Trophoblast cell (in vitro differentiated cells and primary cell): ENCODE measurements around the gene NAXE.

Experiments used
- DNase-seq, 2 donors: peaks; one replicate each; pipeline ENCODE4 v3.0.0-alpha.2; 2016
- H2AFZ ChIP-seq: 2 replicates; pipeline ENCODE4 v1.6.1; 2013; ENCODE audit warnings: low read length, moderate library complexity, mild to moderate bottlenecking; ENCODE audit not compliant: insufficient read depth, poor library complexity
- H2AK5ac ChIP-seq: 2 replicates; pipeline ENCODE4 v1.6.1; 2013; ENCODE audit warnings: mild to moderate bottlenecking, low read length
- H2BK120ac ChIP-seq: 2 replicates; pipeline ENCODE4 v1.6.1; 2013; ENCODE audit warnings: low read length, mild to moderate bottlenecking, moderate library complexity; ENCODE audit not compliant: insufficient read depth, poor library complexity
- H2BK12ac ChIP-seq: 2 replicates; pipeline ENCODE4 v1.6.1; 2013; ENCODE audit warnings: mild to moderate bottlenecking, low read length, moderate library complexity
- H2BK5ac ChIP-seq: 2 replicates; pipeline ENCODE4 v1.6.1; 2013; ENCODE audit warnings: low read length, low read depth, moderate library complexity, mild to moderate bottlenecking; ENCODE audit not compliant: poor library complexity
- H3K14ac ChIP-seq: 2 replicates; pipeline ENCODE4 v1.6.1; 2013; ENCODE audit warnings: mild to moderate bottlenecking, low read length
- H3K18ac ChIP-seq: 2 replicates; pipeline ENCODE4 v1.6.1; 2013; ENCODE audit warnings: mild to moderate bottlenecking, low read length
- H3K23ac ChIP-seq: 2 replicates; pipeline ENCODE4 v1.6.1; 2013; ENCODE audit warnings: low read length
- H3K27ac ChIP-seq: 2 replicates; pipeline ENCODE4 v1.5.1; 2013; ENCODE audit warnings: low read depth, mild to moderate bottlenecking, inconsistent platforms, low read length, moderate library complexity
- H3K27me3 ChIP-seq: 2 replicates; pipeline ENCODE4 v1.6.1; 2013; ENCODE audit warnings: inconsistent platforms, mild to moderate bottlenecking, low read length, moderate library complexity; ENCODE audit not compliant: insufficient read depth
- H3K36me3 ChIP-seq, 2 experiments: 1 replicate in 1 of 2; 2 replicates in 1 of 2; pipeline ENCODE4 v1.6.1; 2013; ENCODE audit warnings: low read length in 2 of 2, mild to moderate bottlenecking in 2 of 2, moderate library complexity in 1 of 2; ENCODE audit not compliant: insufficient read depth in 2 of 2, control insufficient read depth in 1 of 2
- H3K4ac ChIP-seq: 2 replicates; pipeline ENCODE4 v1.6.1; 2013; ENCODE audit warnings: low read depth, mild to moderate bottlenecking, low read length, moderate library complexity
- H3K4me1 ChIP-seq, 2 experiments: 1 replicate in 1 of 2; 2 replicates in 1 of 2; pipeline ENCODE4 v1.6.1; 2013; ENCODE audit warnings: low read length in 2 of 2, mild to moderate bottlenecking in 2 of 2, moderate library complexity in 1 of 2; ENCODE audit not compliant: insufficient read depth in 2 of 2, control insufficient read depth in 1 of 2
- H3K4me2 ChIP-seq: 2 replicates; pipeline ENCODE4 v1.6.1; 2013; ENCODE audit warnings: inconsistent platforms, mild to moderate bottlenecking, low read length, moderate library complexity
- H3K4me3 ChIP-seq: 2 replicates; pipeline ENCODE4 v1.5.1; 2013; ENCODE audit warnings: mild to moderate bottlenecking, low read depth, low read length, inconsistent platforms
- H3K79me1 ChIP-seq: one replicate; pipeline ENCODE4 v1.6.1; 2013; ENCODE audit warnings: low read length
- H3K79me2 ChIP-seq: 2 replicates; pipeline ENCODE4 v1.6.1; 2013; ENCODE audit warnings: low read length, mild to moderate bottlenecking; ENCODE audit not compliant: control insufficient read depth, insufficient read depth, poor library complexity
- H3K9ac ChIP-seq: 2 replicates; pipeline ENCODE4 v1.6.1; 2013; ENCODE audit warnings: mild to moderate bottlenecking, low read length
- H3K9me3 ChIP-seq: 2 replicates; pipeline ENCODE4 v1.6.1; 2013; ENCODE audit warnings: low read depth, mild to moderate bottlenecking, control low read depth, inconsistent platforms, low read length; ENCODE audit not compliant: insufficient read depth
- H4K12ac ChIP-seq: 2 replicates; pipeline ENCODE4 v1.6.1; 2013; ENCODE audit warnings: low read depth, mild to moderate bottlenecking, low read length, moderate library complexity
- H4K8ac ChIP-seq: 2 replicates; pipeline ENCODE4 v1.6.1; 2013; ENCODE audit warnings: low read depth, mild to moderate bottlenecking, low read length, moderate library complexity
- H4K91ac ChIP-seq: one replicate; pipeline ENCODE4 v1.6.1; 2013; ENCODE audit warnings: low read depth, mild to moderate bottlenecking, low read length, moderate library complexity
- WGBS: extraction: QIAGEN DNeasy Blood & Tissue Kit; methylation state at CpG from one replicate; pipeline ENCODE4 v1.1.7; 2013; ENCODE audit warnings: missing lambda C conversion rate; ENCODE audit not compliant: insufficient read length, insufficient coverage; ENCODE audit errors: extremely low coverage; 5-methylcytosine and 5-hydroxymethylcytosine counted together

Gene NAXE

DNA sequence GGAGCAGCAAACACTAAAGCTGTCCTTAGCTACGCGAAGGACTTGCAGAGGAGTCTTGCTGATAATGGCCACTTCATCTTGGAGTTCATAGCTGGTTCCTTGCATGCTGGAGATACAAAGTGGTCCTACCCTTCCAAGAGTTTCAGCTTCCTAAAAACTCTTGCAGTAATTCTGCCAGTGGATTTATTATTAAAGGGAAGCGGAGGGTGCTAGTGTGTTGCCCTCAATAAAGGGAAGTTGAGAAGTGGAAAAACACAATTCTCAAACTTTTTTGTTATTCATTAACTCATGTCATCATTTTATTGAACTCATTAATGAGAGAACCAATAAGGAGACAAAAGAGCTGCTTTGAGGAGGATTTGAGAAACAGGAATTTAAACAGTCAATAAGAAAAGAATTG is 21.1 kb downstream of the NAXE start:
- Histone ChIP-seq H3K4me1 (no peaks in the 10 kb centered on the region), H3K79me2 (no peaks in the 10 kb centered on the region), H2AFZ (no peak overlapping the region), H3K27me3 (no peaks in the 10 kb centered on the region), H4K12ac (no peak overlapping the region), H3K9me3 (peaks cover 2% of the 10 kb centered on the region), H3K4ac (no peak overlapping the region), H2BK5ac (no peak overlapping the region), H3K23ac (no peak overlapping the region), H3K9ac (no peak overlapping the region), H2BK12ac (no peak overlapping the region), H3K79me1 (no peaks in the 10 kb centered on the region), H3K27ac (no peak overlapping the region), H4K8ac (no peak overlapping the region), H3K4me3 (no peak overlapping the region), H4K91ac (no peak overlapping the region), H3K36me3 (no peaks in the 10 kb centered on the region), H3K14ac (no peak overlapping the region), H2BK120ac (no peak overlapping the region), H2AK5ac (no peak overlapping the region), H3K18ac (no peak overlapping the region), H3K4me2 (no peak overlapping the region)
- no peak for DNase-seq
- WGBS: no CpG with 5 or more reads among the region's 3 CpGs

DNA sequence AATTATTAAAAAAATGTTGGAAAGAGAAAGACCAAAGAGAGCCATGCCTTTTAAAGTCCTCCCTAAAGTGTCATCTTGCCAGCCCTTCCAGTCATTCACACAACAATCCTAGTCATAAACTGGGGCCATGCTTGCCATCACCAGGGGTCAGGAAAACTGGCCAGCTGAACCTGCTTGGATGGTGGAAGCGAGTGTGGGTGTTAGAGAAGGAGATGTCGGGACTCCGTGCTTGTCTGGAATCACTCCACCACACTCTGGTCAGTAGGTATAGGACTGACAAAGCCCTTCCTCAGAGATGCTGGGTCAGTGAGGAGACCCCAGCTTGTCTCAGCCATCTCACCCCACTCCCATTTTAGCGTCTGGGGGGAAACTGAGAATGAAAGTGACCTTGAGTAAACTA is 24.4 kb downstream of the NAXE start:
- H3K9me3 ChIP-seq: no peaks in the 10 kb centered on the region
- no peak overlapping the region for H3K14ac ChIP-seq
- no peaks in the 10 kb centered on the region for H3K4me1 ChIP-seq
- WGBS: no CpG with 5 or more reads among the region's 4 CpGs
- H3K36me3 ChIP-seq: no peaks in the 10 kb centered on the region
- no peak overlapping the region for H2AK5ac ChIP-seq
- no peak overlapping the region for H4K8ac ChIP-seq
- H3K4me3 ChIP-seq: no peak overlapping the region
- H3K9ac ChIP-seq: no peak overlapping the region
- H2BK12ac ChIP-seq: no peak overlapping the region
- H4K91ac ChIP-seq: no peak overlapping the region
- H4K12ac ChIP-seq: no peak overlapping the region
- no peak overlapping the region for H3K4ac ChIP-seq
- H3K79me1 ChIP-seq: no peaks in the 10 kb centered on the region
- no peak for DNase-seq
- no peaks in the 10 kb centered on the region for H3K27me3 ChIP-seq
- no peak overlapping the region for H2BK120ac ChIP-seq
- H2BK5ac ChIP-seq: no peak overlapping the region
- H3K4me2 ChIP-seq: no peak overlapping the region
- no peaks in the 10 kb centered on the region for H3K79me2 ChIP-seq
- no peak overlapping the region for H3K18ac ChIP-seq
- H2AFZ ChIP-seq: no peak overlapping the region
- no peak overlapping the region for H3K23ac ChIP-seq
- no peak overlapping the region for H3K27ac ChIP-seq

DNA sequence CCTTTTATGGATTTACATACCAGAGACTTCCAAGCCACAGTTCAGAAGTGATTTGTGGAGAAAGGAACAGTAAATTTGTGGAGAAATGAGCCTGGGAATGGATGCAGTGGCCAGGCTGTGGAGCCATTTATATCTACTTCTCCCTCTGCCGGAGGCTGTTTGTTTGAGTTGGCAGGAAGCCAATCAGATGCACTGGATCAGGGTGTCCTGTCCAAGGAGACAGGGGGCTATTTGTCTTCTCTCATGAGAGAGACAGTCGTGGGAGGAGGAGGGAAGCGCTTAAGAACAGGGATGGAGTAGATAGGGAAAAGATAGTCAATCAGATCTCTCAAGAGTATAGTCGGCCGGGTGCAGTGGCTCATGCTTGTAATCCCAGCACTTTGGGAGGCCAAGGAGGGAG is 24.9 kb downstream of the NAXE start:
- Histone ChIP-seq H4K91ac (no peak overlapping the region), H2BK12ac (no peak overlapping the region)
- no CpG with 5 or more reads among the region's 5 CpGs for WGBS

DNA sequence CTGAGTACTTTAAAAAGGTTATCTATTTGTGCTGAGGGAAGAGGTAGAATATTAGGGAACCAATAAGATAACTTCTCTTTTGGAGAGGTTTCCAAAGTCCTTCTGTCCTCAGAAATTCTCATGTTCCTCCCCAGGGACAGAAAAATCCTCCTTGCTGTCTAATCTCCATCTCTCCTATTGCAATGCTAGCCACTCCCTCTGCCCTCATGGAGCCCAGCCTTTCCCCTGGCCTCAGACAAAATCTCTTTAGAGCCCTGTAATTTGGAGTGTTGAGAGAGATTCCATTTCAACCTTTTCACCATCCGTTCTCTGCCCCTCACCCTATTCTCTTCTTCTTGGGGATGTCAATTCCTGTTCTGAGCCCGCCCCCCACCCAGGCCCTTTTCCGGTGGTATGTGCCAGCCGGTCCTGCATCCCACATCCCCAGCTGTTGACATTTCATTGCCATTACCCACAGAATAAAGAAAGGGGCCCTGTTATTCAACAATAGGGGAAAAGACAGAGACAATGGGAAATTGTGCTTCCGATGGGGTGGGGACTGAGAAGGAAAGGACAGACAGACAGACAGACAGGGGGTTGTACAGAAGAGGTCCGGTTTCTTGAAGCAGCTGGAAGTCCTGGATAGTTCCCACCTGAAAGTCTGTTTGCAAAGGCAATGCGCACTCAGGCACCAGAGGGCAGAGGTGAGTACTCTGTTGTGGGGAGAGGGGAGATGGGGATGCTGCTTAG is 27.4 kb downstream of the NAXE start, which contains the start of gene HAPLN2:
HAPLN2 (plus strand) TSS at position 563 of the 729 bp plus-strand sequence. CDS start 4,076 bp downstream, outside the sequence.
- no CpG with 5 or more reads among the region's 7 CpGs for WGBS
- Histone ChIP-seq H2AFZ (no peak within 1 kb of the TSS), H3K4me2 (no peak within 1 kb of the TSS), H2BK120ac (no peak within 1 kb of the TSS), H3K4ac (no peak within 1 kb of the TSS), H4K8ac (no peak within 1 kb of the TSS), H3K79me1 (no peaks in the 10 kb centered on the region), H3K9me3 (peaks cover 2% of the 10 kb centered on the region), H4K91ac (no peak within 1 kb of the TSS), H2BK12ac (no peak within 1 kb of the TSS), H3K27ac (no peak within 1 kb of the TSS), H3K18ac (no peak within 1 kb of the TSS), H3K36me3 (no peaks in the 10 kb centered on the region), H3K4me1 (no peaks in the 10 kb centered on the region), H2BK5ac (no peak within 1 kb of the TSS), H3K4me3 (no peak within 1 kb of the TSS), H3K79me2 (no peaks in the 10 kb centered on the region), H3K27me3 (peaks cover 13% of the 10 kb centered on the region), H3K14ac (no peak within 1 kb of the TSS), H3K9ac (no peak within 1 kb of the TSS), H4K12ac (no peak within 1 kb of the TSS), H3K23ac (no peak within 1 kb of the TSS), H2AK5ac (no peak within 1 kb of the TSS)
- DNase-seq: no peak

More for the DNA sequence above, 24.9 kb downstream of the NAXE start:
- Histone ChIP-seq H4K12ac (no peak overlapping the region), H3K79me1 (no peaks in the 10 kb centered on the region), H3K14ac (no peak overlapping the region), H3K79me2 (no peaks in the 10 kb centered on the region), H3K9me3 (no peaks in the 10 kb centered on the region), H2AFZ (no peak overlapping the region), H2BK5ac (no peak overlapping the region), H3K4ac (no peak overlapping the region), H3K4me2 (no peak overlapping the region), H3K4me1 (no peaks in the 10 kb centered on the region), H3K9ac (no peak overlapping the region), H3K18ac (no peak overlapping the region), H2AK5ac (no peak overlapping the region), H3K27ac (no peak overlapping the region), H2BK120ac (no peak overlapping the region), H3K36me3 (no peaks in the 10 kb centered on the region), H3K23ac (no peak overlapping the region), H3K27me3 (no peaks in the 10 kb centered on the region), H3K4me3 (no peak overlapping the region), H4K8ac (no peak overlapping the region)
- DNase-seq: no peak
